Sigmoid colon (tissue), 4 donors: ENCODE measurements around the gene ZNF664.

Experiments
- CTCF ChIP-seq, 4 experiments: fragments of 450-650 bp in 3 of 4; fragments of 200-600 bp in 1 of 4; IDR thresholded peaks; one replicate each; pipeline ENCODE4 v1.5.1; 2016 to 2019; ENCODE audit warnings: antibody characterized with exemption in 4 of 4, mild to moderate bottlenecking in 3 of 4, moderate library complexity in 2 of 4
- EP300 ChIP-seq, 4 donors: sonication (generic); formaldehyde crosslinking; IDR thresholded peaks; one replicate each; pipeline ENCODE4 v1.6.1; 2017; ENCODE audit warnings: antibody characterized with exemption in 4 of 4

- TF ChIP-seq CTCF (IDR thresholded peaks at IDR 0.05) (no peak), EP300 (IDR thresholded peaks at IDR 0.05) (no peak)
Measured at GRCh38 chr12:124026755-124027745, 54.0 kb downstream of the ZNF664 start.
